OCI-LY3 (cell line): ENCODE measurements around the gene DEGS2.

Source experiments
- H2AFZ ChIP-seq: fragments of 200-600, 300-600 bp; shearing (Covaris generic); 2 replicates; pipeline ENCODE4 v1.6.0; 2014; ENCODE audit warnings: antibody characterized with exemption, low read depth, low read length
- H3K27ac ChIP-seq: fragments of 200-600, 300-600 bp; sonication (generic); 2 replicates; pipeline ENCODE4 v1.5.1; 2014; ENCODE audit warnings: mild to moderate bottlenecking, low read length, moderate library complexity, mixed read lengths
- H3K27me3 ChIP-seq: fragments of 200-600, 300-600 bp; sonication (generic); 2 replicates; pipeline ENCODE4 v1.6.1; 2014; ENCODE audit warnings: low read depth, low read length, mixed read lengths
- H3K36me3 ChIP-seq: fragments of 200-600, 300-600 bp; sonication (generic); replicated peaks from 2 replicates; pipeline ENCODE3; 2014; ENCODE audit warnings: low read depth, low read length, mixed read lengths
- H3K4me1 ChIP-seq: fragments of 300-600, 200-600 bp; sonication (generic); 2 replicates; pipeline ENCODE4 v1.6.1; 2014; ENCODE audit warnings: low read length, mixed read lengths
- H3K4me2 ChIP-seq: fragments of 200-600, 300-600 bp; sonication (generic); 2 replicates; pipeline ENCODE4 v1.6.1; 2014; ENCODE audit warnings: low read length, mixed read lengths
- H3K4me3 ChIP-seq: fragments of 300-600, 200-600 bp; sonication (generic); 2 replicates; pipeline ENCODE4 v1.5.1; 2014; ENCODE audit warnings: antibody characterized with exemption, mild to moderate bottlenecking, low read length, moderate library complexity
- H3K79me2 ChIP-seq: fragments of 300-600, 200-600 bp; shearing (Covaris generic); 2 replicates; pipeline ENCODE4 v1.6.1; 2014; ENCODE audit warnings: mild to moderate bottlenecking, low read length, mixed read lengths
- H3K9ac ChIP-seq: fragments of 300-600, 200-600 bp; shearing (Covaris generic); 2 replicates; pipeline ENCODE4 v1.6.0; 2014; ENCODE audit warnings: mild to moderate bottlenecking, low read length, moderate library complexity
- H3K9me3 ChIP-seq: fragments of 200-600, 300-600 bp; shearing (Covaris generic); 2 replicates; pipeline ENCODE4 v1.6.1; 2014; ENCODE audit warnings: low read length, mixed read lengths; ENCODE audit not compliant: insufficient read depth
- H4K20me1 ChIP-seq: fragments of 200-600, 300-600 bp; sonication (generic); 2 replicates; pipeline ENCODE4 v1.6.1; 2016; ENCODE audit warnings: low read length, mixed read lengths; ENCODE audit not compliant: insufficient read depth
- EZH2phosphoT487 ChIP-seq: fragments of 200-600 bp; shearing (Covaris generic); IDR thresholded peaks from 2 replicates; pipeline ENCODE4 v1.6.1; 2018; ENCODE audit warnings: antibody characterized with exemption, mixed run types, low read depth
- TF ChIP-seq, protein P1 (sequence below): fragments of 200-600, 300-600 bp; sonication (generic); IDR thresholded peaks from 2 replicates; pipeline ENCODE4 v1.5.1; 2014; ENCODE audit warnings: antibody characterized with exemption, low read length, low read depth

The DEGS2 gene

DNA sequence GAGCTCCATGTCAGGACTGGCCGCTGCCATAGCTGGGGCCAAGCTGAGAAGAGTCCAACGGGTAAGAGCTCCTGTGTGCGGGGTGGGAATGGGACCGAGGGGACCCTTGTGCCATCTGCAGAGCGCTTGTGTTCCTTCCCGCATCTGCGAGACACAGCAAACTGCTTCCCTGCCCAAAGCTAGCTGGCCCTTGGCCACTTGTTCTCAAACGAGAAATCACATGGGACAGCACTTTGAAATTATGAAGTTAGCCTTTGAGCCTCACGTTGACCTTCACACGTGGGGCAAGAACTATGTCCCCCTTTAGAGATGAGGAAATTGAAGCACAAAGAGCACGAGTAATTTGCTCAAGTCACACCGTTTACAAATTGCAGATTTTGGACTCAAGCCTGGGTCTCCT is 30.8 kb downstream of the DEGS2 start:
- H3K4me3 ChIP-seq: no peak overlapping the region
- H4K20me1 ChIP-seq: no peaks in the 10 kb centered on the region
- no peak overlapping the region for H3K4me2 ChIP-seq
- H3K79me2 ChIP-seq: no peaks in the 10 kb centered on the region
- H3K9ac ChIP-seq: no peak overlapping the region
- peaks cover 10% of the 10 kb centered on the region for H3K4me1 ChIP-seq
- no peaks in the 10 kb centered on the region for H3K36me3 ChIP-seq
- H2AFZ ChIP-seq: no peak overlapping the region
- TF ChIP-seq EZH2phosphoT487: no peak
- TF ChIP-seq, protein P1, sequence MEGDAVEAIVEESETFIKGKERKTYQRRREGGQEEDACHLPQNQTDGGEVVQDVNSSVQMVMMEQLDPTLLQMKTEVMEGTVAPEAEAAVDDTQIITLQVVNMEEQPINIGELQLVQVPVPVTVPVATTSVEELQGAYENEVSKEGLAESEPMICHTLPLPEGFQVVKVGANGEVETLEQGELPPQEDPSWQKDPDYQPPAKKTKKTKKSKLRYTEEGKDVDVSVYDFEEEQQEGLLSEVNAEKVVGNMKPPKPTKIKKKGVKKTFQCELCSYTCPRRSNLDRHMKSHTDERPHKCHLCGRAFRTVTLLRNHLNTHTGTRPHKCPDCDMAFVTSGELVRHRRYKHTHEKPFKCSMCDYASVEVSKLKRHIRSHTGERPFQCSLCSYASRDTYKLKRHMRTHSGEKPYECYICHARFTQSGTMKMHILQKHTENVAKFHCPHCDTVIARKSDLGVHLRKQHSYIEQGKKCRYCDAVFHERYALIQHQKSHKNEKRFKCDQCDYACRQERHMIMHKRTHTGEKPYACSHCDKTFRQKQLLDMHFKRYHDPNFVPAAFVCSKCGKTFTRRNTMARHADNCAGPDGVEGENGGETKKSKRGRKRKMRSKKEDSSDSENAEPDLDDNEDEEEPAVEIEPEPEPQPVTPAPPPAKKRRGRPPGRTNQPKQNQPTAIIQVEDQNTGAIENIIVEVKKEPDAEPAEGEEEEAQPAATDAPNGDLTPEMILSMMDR: no peak
- H3K9me3 ChIP-seq: no peaks in the 10 kb centered on the region
- no peaks in the 10 kb centered on the region for H3K27me3 ChIP-seq
- H3K27ac ChIP-seq: no peak overlapping the region

DNA sequence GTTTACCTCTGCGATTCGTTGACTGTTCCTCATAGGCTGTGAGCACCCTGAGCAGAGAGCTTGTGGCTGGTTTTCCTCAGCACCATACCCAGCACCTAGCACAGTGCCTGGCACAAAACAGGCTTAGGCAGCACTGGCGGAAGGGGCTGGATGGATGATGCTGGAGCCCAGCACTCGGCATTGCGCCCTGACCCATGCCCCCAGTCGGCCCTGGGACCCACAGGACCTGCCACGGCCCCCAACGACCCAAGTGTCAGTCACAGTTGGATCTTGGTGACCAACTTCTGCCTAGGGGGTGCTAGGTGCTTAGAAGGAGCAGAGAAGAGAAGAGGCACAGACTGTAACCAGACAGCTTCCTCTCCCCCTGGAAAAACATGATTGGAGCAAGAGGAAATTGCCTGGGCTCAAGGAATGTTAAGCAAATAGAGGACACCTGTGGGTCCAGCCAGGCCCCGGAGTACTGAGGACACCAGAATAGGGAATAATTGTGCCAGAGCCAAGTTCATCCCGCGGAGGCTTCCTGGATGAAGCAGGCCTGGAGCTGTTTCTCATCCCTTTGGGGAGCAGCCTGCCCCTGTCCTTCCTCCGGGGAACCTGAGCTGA is 31.5 kb downstream of the DEGS2 start:
- no peaks in the 10 kb centered on the region for H4K20me1 ChIP-seq
- TF ChIP-seq EZH2phosphoT487: no peak
- TF ChIP-seq, protein P1: no peak
- H3K79me2 ChIP-seq: no peaks in the 10 kb centered on the region
- no peaks in the 10 kb centered on the region for H3K27me3 ChIP-seq
- no peaks in the 10 kb centered on the region for H3K9me3 ChIP-seq
- H3K4me1 ChIP-seq: peaks cover 3% of the 10 kb centered on the region
- H3K36me3 ChIP-seq: no peaks in the 10 kb centered on the region
- H2AFZ ChIP-seq: no peak overlapping the region
- no peak overlapping the region for H3K4me3 ChIP-seq
- H3K9ac ChIP-seq: no peak overlapping the region
- no peak overlapping the region for H3K27ac ChIP-seq
- no peak overlapping the region for H3K4me2 ChIP-seq

DNA sequence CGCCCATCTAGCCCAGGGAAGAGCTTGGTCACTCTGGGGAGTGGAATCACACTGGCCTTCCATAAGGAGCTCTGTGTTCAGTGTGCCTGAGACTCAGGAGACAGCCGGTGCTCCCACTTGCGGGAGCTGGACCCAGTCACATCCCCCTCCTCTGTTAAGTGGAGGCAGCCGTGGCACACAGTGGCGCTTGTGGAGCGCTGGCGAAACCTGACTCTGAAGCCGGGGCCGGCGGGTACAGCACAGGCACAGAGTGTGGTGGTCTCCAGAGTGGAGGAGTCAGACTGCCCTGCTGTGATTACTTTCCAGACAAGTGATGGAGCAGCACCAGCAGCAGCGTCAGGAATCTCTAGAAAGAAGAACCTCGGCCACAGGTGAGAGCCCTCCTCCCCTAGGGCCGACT is 33.0 kb downstream of the DEGS2 start:
- H3K36me3 ChIP-seq: no peaks in the 10 kb centered on the region
- H3K27ac ChIP-seq: no peak overlapping the region
- H3K4me2 ChIP-seq: no peak overlapping the region
- no peaks in the 10 kb centered on the region for H3K9me3 ChIP-seq
- H3K9ac ChIP-seq: no peak overlapping the region
- H4K20me1 ChIP-seq: no peaks in the 10 kb centered on the region
- no peaks in the 10 kb centered on the region for H3K27me3 ChIP-seq
- H2AFZ ChIP-seq: no peak overlapping the region
- TF ChIP-seq EZH2phosphoT487: no peak
- TF ChIP-seq, protein P1: no peak
- no peaks in the 10 kb centered on the region for H3K79me2 ChIP-seq
- H3K4me3 ChIP-seq: no peak overlapping the region
- H3K4me1 ChIP-seq: no peaks in the 10 kb centered on the region

DNA sequence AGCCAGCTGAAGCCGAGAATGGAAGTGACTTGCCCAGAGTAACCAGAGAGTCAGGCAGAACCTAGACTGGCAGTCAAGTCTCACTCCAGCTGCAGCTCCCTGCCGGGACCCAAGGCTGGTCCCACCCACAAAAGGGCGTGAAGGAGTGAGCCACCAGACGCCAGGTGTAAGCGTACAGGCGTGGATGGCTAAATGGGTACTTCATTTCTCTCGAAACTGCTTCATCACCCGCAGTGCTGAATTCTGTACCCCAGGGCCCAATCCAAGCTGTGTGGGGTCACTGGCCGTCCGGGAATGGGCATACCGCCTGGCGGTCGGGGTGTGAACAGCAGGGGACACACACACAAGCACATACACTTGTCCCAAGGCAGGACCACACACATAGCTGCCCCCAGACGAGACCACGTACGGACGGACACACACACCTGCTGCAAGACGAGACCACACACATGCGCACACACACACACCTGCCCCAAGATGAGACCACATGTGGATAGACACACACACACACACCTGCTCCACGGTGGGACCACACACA is 34.8 kb downstream of the DEGS2 start:
- Histone ChIP-seq H3K4me1 (no peaks in the 10 kb centered on the region), H3K9me3 (no peaks in the 10 kb centered on the region), H3K27ac (no peak overlapping the region), H3K9ac (no peak overlapping the region), H3K27me3 (no peaks in the 10 kb centered on the region), H2AFZ (no peak overlapping the region), H4K20me1 (no peaks in the 10 kb centered on the region), H3K36me3 (no peaks in the 10 kb centered on the region), H3K79me2 (no peaks in the 10 kb centered on the region), H3K4me3 (no peak overlapping the region), H3K4me2 (no peak overlapping the region)
- no peak for TF ChIP-seq EZH2phosphoT487
- TF ChIP-seq, protein P1: no peak
